GM12878 (cell line): ENCODE measurements around the gene LCN9. TPM values are rescaled to one million over a fixed set of nuclear protein-coding genes. Genes with fewer than 3 reads are reported as not detected.

ENCODE experiments used
- GABPA ChIP-seq: IDR thresholded peaks from 2 replicates; pipeline ENCODE4 v1.6.1; 2014; ENCODE audit warnings: antibody characterized with exemption, low read depth, mild to moderate bottlenecking, inconsistent platforms
- MEF2A ChIP-seq: IDR thresholded peaks from 2 replicates; pipeline ENCODE4 v1.6.1; 2011; ENCODE audit warnings: low read depth, mild to moderate bottlenecking, low read length, moderate library complexity; ENCODE audit not compliant: insufficient read depth
- MXI1 ChIP-seq: fragments of 150-350 bp; IDR thresholded peaks from 2 replicates; pipeline ENCODE4 v1.6.1; 2011; ENCODE audit warnings: low read depth, mild to moderate bottlenecking, inconsistent platforms, low read length, improper control_type of control experiment
- POLR2AphosphoS5 ChIP-seq: IDR thresholded peaks from 2 replicates; pipeline ENCODE4 v1.6.1; 2011; ENCODE audit warnings: mild to moderate bottlenecking, low read length, inconsistent platforms
- SIX5 ChIP-seq: IDR thresholded peaks from 2 replicates; pipeline ENCODE4 v1.6.1; 2011; ENCODE audit warnings: mild to moderate bottlenecking, low read depth, low read length, moderate library complexity; ENCODE audit not compliant: severe bottlenecking
- TCF12 ChIP-seq: IDR thresholded peaks from 2 replicates; pipeline ENCODE4 v1.6.1; 2011; ENCODE audit warnings: low read depth, mild to moderate bottlenecking, low read length
- TCF3 ChIP-seq: IDR thresholded peaks from 2 replicates; pipeline ENCODE4 v1.6.1; 2012; ENCODE audit warnings: low read depth, mild to moderate bottlenecking, low read length, borderline replicate concordance; ENCODE audit not compliant: insufficient read depth
- ZBED1 ChIP-seq: IDR thresholded peaks from 2 replicates; pipeline ENCODE4 v1.6.1; 2016; ENCODE audit warnings: borderline replicate concordance
- polyA plus RNA-seq, 11 experiments: library from polyadenylated mRNA; depleted of rRNA in 4 of 11; unstranded in 6 of 11; stranded (reverse) in 5 of 11; fragments of >200 nt; fragmentation: Nextera tagmentation in 4 of 11; fragmentation: Illumina TruSeq in 1 of 11; extraction: Ambion mirVana in 4 of 11; extraction: Trizol in 1 of 11; gene quantifications; 1 replicate in 1 of 11; 2 replicates in 10 of 11; pipeline versions ENCODE4 v1.2.1 to v1.2.3, GENCODE V29; 2011 to 2016; ENCODE audit warnings: inconsistent platforms in 2 of 11, missing spikeins in 2 of 11, low read depth in 1 of 11
- total RNA-seq, 4 experiments: library from RNA; depleted of rRNA in 3 of 4; stranded (reverse); fragments of >200 nt in 3 of 4; fragmentation: Illumina TruSeq in 1 of 4; extraction: Trizol in 1 of 4; gene quantifications; 2 replicates each; pipeline versions ENCODE4 v1.2.1 to v1.2.3, GENCODE V29; 2013 to 2021
- TF ChIP-seq, protein P1 (sequence below): IDR thresholded peaks from 2 replicates; pipeline ENCODE4 v1.6.1; 2012; ENCODE audit warnings: improper control_type of control experiment, low read depth, low read length; ENCODE audit not compliant: insufficient replicate concordance
- TF ChIP-seq, protein P2 (sequence below): IDR thresholded peaks from 2 replicates; pipeline ENCODE4 v1.6.1; 2011; ENCODE audit warnings: low read depth, low read length, improper control_type of control experiment, borderline replicate concordance

LCN9 gene
- total and polyA plus RNA-seq, 10 of the 15 experiments (the other 5 are each of a cell fraction or from before 2014, with no cell fraction given): not detected

DNA sequence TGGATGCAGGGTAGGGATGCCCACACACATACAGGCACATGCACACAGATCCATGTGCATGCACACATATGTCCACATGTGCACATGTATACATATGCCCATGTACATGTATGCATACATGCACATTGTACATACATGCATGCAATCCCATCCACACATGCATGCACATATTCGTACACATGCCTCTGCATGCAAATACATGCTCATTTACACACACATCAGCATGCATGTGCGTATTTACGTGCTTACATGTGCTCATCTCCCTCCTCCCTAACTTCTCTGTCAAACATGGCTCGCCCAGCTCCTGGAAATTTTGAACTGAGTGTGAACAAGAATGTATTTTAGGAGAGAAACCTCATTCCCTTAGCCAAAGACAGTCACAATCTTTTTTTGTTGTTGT lies 45.1 kb downstream of the LCN9 start (continued):
- TF ChIP-seq, protein P1, sequence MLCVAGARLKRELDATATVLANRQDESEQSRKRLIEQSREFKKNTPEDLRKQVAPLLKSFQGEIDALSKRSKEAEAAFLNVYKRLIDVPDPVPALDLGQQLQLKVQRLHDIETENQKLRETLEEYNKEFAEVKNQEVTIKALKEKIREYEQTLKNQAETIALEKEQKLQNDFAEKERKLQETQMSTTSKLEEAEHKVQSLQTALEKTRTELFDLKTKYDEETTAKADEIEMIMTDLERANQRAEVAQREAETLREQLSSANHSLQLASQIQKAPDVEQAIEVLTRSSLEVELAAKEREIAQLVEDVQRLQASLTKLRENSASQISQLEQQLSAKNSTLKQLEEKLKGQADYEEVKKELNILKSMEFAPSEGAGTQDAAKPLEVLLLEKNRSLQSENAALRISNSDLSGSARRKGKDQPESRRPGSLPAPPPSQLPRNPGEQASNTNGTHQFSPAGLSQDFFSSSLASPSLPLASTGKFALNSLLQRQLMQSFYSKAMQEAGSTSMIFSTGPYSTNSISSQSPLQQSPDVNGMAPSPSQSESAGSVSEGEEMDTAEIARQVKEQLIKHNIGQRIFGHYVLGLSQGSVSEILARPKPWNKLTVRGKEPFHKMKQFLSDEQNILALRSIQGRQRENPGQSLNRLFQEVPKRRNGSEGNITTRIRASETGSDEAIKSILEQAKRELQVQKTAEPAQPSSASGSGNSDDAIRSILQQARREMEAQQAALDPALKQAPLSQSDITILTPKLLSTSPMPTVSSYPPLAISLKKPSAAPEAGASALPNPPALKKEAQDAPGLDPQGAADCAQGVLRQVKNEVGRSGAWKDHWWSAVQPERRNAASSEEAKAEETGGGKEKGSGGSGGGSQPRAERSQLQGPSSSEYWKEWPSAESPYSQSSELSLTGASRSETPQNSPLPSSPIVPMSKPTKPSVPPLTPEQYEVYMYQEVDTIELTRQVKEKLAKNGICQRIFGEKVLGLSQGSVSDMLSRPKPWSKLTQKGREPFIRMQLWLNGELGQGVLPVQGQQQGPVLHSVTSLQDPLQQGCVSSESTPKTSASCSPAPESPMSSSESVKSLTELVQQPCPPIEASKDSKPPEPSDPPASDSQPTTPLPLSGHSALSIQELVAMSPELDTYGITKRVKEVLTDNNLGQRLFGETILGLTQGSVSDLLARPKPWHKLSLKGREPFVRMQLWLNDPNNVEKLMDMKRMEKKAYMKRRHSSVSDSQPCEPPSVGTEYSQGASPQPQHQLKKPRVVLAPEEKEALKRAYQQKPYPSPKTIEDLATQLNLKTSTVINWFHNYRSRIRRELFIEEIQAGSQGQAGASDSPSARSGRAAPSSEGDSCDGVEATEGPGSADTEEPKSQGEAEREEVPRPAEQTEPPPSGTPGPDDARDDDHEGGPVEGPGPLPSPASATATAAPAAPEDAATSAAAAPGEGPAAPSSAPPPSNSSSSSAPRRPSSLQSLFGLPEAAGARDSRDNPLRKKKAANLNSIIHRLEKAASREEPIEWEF: no peak
- TF ChIP-seq SIX5 (no peak), MEF2A (no peak), MXI1 (no peak), GABPA (no peak), ZBED1 (no peak), POLR2AphosphoS5 (no peak), TCF12 (no peak), TCF3 (no peak)
- TF ChIP-seq, protein P2, sequence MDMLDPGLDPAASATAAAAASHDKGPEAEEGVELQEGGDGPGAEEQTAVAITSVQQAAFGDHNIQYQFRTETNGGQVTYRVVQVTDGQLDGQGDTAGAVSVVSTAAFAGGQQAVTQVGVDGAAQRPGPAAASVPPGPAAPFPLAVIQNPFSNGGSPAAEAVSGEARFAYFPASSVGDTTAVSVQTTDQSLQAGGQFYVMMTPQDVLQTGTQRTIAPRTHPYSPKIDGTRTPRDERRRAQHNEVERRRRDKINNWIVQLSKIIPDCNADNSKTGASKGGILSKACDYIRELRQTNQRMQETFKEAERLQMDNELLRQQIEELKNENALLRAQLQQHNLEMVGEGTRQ: no peak
